Measurements from ENCODE around the gene NFX1.

Gene NFX1

GRCh38 chr9:33246269-33246860, 44.0 kb upstream of the NFX1 start:
- DNase-seq: no peak
- Mint-ChIP-seq H3K27me3 (ENCODE audit: low read depth, poor library complexity) (peaks cover 1% of the 10 kb centered on the region), H3K4me1 (no peaks in the 10 kb centered on the region), H3K27ac (no peak overlapping the region), H3K9me3 (no peaks in the 10 kb centered on the region), H3K4me3 (no peak overlapping the region), H3K36me3 (ENCODE audit: low read depth) (peaks cover 15% of the 10 kb centered on the region)
- TF ChIP-seq CTCF (IDR thresholded peaks at IDR 0.05): no peak

GRCh38 chr9:33248606-33249005, 41.7 kb upstream of the NFX1 start:
- peaks cover 3% of the 10 kb centered on the region for H3K27me3 Mint-ChIP-seq (ENCODE audit: low read depth, poor library complexity)
- H3K9me3 Mint-ChIP-seq: no peaks in the 10 kb centered on the region
- DNase-seq: no peak
- peaks cover 29% of the 10 kb centered on the region for H3K36me3 Mint-ChIP-seq (ENCODE audit: low read depth)
- H3K27ac Mint-ChIP-seq: no peak overlapping the region
- H3K4me1 Mint-ChIP-seq: no peaks in the 10 kb centered on the region
- TF ChIP-seq CTCF (IDR thresholded peaks at IDR 0.05): no peak
- H3K4me3 Mint-ChIP-seq: no peak overlapping the region

GRCh38 chr9:33249087-33249658, 41.1 kb upstream of the NFX1 start:
- Mint-ChIP-seq H3K4me1 (no peaks in the 10 kb centered on the region), H3K9me3 (no peaks in the 10 kb centered on the region), H3K27me3 (ENCODE audit: low read depth, poor library complexity) (peaks cover 3% of the 10 kb centered on the region), H3K36me3 (ENCODE audit: low read depth) (peaks cover 33% of the 10 kb centered on the region), H3K4me3 (no peak overlapping the region), H3K27ac (no peak overlapping the region)
- TF ChIP-seq CTCF (IDR thresholded peaks at IDR 0.05): no peak
- no peak for DNase-seq

GRCh38 chr9:33249983-33250382, 40.3 kb upstream of the NFX1 start:
- Mint-ChIP-seq H3K4me3 (no peak overlapping the region), H3K9me3 (no peaks in the 10 kb centered on the region), H3K27ac (no peak overlapping the region), H3K4me1 (no peaks in the 10 kb centered on the region), H3K36me3 (ENCODE audit: low read depth) (peaks cover 41% of the 10 kb centered on the region), H3K27me3 (ENCODE audit: low read depth, poor library complexity) (peaks cover 3% of the 10 kb centered on the region)
- no peak for TF ChIP-seq CTCF (IDR thresholded peaks at IDR 0.05)
- no peak for DNase-seq

- H3K9me3 Mint-ChIP-seq: no peaks in the 10 kb centered on the region
- DNase-seq: no peak
- TF ChIP-seq CTCF (IDR thresholded peaks at IDR 0.05): no peak
- peaks cover 3% of the 10 kb centered on the region for H3K27me3 Mint-ChIP-seq (ENCODE audit: low read depth, poor library complexity)
- peaks cover 42% of the 10 kb centered on the region for H3K36me3 Mint-ChIP-seq (ENCODE audit: low read depth)
- peak overlapping the region; percentile 80 for H3K27ac Mint-ChIP-seq
- H3K4me1 Mint-ChIP-seq: no peaks in the 10 kb centered on the region
- H3K4me3 Mint-ChIP-seq: no peak overlapping the region
Observed at GRCh38 chr9:33250458-33250995, 39.8 kb upstream of the NFX1 start.

- Mint-ChIP-seq H3K4me1 (no peaks in the 10 kb centered on the region), H3K36me3 (ENCODE audit: low read depth) (peaks cover 66% of the 10 kb centered on the region), H3K27ac (peak overlapping the region; percentile 59), H3K9me3 (no peaks in the 10 kb centered on the region), H3K4me3 (no peak overlapping the region), H3K27me3 (ENCODE audit: low read depth, poor library complexity) (peaks cover 3% of the 10 kb centered on the region)
- no peak for DNase-seq
- TF ChIP-seq CTCF (IDR thresholded peaks at IDR 0.05): no peak
Observed at GRCh38 chr9:33254211-33254610, 36.1 kb upstream of the NFX1 start.
